Type B pancreatic cell (in vitro differentiated cells): ENCODE results near the gene FGFR1OP2. TPM values are rescaled to one million over a fixed set of nuclear protein-coding genes. Genes with fewer than 3 reads are reported as not detected.

Experiments
- DNase-seq: peaks from one replicate; pipeline ENCODE4 v3.0.0; 2021; ENCODE audit warnings: mixed read lengths; ENCODE audit not compliant: unreplicated experiment; ENCODE audit errors: extremely low spot score
- H3K27ac Mint-ChIP-seq: 2 replicates; pipeline ENCODE4 v1.8.0; 2021; ENCODE audit warnings: mild to moderate bottlenecking, mixed read lengths
- H3K27me3 Mint-ChIP-seq: 2 replicates; pipeline ENCODE4 v1.8.0; 2021; ENCODE audit warnings: mixed read lengths
- H3K36me3 Mint-ChIP-seq: 2 replicates; pipeline ENCODE4 v1.8.0; 2021; ENCODE audit warnings: mixed read lengths
- H3K4me1 Mint-ChIP-seq: one replicate; pipeline ENCODE4 v1.8.0; 2021; ENCODE audit warnings: mixed read lengths; ENCODE audit not compliant: unreplicated experiment
- H3K4me3 Mint-ChIP-seq: 2 replicates; pipeline ENCODE4 v1.8.0; 2021; ENCODE audit warnings: mild to moderate bottlenecking, mixed read lengths
- H3K9me3 Mint-ChIP-seq: 2 replicates; pipeline ENCODE4 v1.8.0; 2021; ENCODE audit warnings: mixed read lengths
- total RNA-seq: library from RNA; stranded (reverse); gene quantifications from 2 replicates; pipeline ENCODE4 v1.2.1, GENCODE V29; 2021; ENCODE audit warnings: low replicate concordance
- TF ChIP-seq, protein P1 (sequence below): fragments of 200-600 bp; sonication (generic); conservative IDR thresholded peaks from 2 replicates; pipeline ENCODE4 v1.5.0; 2021; ENCODE audit warnings: antibody characterized with exemption, mild to moderate bottlenecking

Gene FGFR1OP2
- total RNA-seq, 1 donor from 2014 or later, result 46.9 TPM

DNA sequence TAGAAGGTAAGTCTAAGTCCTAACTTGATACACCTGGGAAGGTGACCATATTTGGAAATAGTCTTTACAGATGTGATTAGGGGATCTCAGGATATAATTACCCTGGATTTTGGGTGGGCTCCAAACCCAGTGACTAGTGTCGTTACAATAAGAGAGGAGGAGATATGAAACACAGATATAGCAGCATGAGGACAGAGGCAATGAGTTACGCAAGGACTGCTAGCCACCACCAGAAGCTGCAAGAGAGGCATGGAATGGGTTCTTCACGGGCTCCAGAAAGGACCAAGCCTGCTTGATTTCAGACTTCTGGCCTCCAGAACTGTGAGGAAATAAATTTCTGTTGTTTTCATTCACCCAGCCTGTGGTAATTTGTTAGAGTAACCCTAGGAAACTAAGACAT lies 28.6 kb downstream of the FGFR1OP2 start:
- Mint-ChIP-seq H3K4me3 (no peak overlapping the region), H3K27ac (no peak overlapping the region), H3K36me3 (peaks cover 44% of the 10 kb centered on the region), H3K27me3 (no peaks in the 10 kb centered on the region), H3K9me3 (no peaks in the 10 kb centered on the region), H3K4me1 (no peaks in the 10 kb centered on the region)
- no peak for DNase-seq
- TF ChIP-seq, protein P1, sequence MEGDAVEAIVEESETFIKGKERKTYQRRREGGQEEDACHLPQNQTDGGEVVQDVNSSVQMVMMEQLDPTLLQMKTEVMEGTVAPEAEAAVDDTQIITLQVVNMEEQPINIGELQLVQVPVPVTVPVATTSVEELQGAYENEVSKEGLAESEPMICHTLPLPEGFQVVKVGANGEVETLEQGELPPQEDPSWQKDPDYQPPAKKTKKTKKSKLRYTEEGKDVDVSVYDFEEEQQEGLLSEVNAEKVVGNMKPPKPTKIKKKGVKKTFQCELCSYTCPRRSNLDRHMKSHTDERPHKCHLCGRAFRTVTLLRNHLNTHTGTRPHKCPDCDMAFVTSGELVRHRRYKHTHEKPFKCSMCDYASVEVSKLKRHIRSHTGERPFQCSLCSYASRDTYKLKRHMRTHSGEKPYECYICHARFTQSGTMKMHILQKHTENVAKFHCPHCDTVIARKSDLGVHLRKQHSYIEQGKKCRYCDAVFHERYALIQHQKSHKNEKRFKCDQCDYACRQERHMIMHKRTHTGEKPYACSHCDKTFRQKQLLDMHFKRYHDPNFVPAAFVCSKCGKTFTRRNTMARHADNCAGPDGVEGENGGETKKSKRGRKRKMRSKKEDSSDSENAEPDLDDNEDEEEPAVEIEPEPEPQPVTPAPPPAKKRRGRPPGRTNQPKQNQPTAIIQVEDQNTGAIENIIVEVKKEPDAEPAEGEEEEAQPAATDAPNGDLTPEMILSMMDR, result no peak

DNA sequence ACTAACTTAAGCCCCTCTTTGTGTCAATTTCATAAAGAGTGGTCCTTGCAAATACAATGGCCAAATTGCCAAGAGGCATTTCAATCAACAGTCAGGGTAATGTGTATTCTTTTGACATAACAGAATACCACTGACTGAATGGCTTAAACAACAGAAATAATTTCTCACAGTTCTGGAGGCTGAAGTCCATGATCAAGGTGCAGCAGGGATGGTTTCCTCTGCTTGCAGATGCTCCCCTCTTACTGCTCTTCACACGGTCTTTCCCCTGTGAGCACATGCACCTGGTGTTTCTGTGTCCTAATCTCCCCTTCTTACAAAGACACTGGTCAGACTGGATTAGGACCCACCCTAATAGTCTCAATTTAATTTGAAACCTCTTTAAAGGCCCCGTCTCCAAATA lies 31.9 kb downstream of the FGFR1OP2 start:
- DNase-seq, result no peak
- no peaks in the 10 kb centered on the region for H3K9me3 Mint-ChIP-seq
- peaks cover 43% of the 10 kb centered on the region for H3K36me3 Mint-ChIP-seq
- H3K27ac Mint-ChIP-seq, result no peak overlapping the region
- TF ChIP-seq, protein P1, result no peak
- H3K27me3 Mint-ChIP-seq, result no peaks in the 10 kb centered on the region
- H3K4me1 Mint-ChIP-seq, result no peaks in the 10 kb centered on the region
- no peak overlapping the region for H3K4me3 Mint-ChIP-seq

DNA sequence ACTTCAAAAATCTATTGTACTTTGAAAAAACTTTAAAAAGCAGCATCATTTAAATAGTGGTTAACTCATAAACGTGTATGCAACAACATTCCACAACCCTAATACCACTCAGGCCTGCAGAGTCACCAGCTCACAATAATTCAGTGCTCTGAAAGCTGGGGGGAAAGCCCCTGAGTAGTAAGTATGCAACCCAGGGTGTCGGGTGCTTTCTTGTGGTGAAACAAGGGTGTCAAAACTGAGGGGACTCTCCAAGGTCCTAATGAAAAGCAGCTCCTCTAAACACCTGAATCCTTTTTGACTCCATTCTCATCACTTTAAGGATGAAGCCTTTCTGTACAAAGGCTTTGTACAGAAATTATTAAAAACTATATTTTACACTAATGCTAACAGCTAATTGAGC lies 33.7 kb downstream of the FGFR1OP2 start:
- Mint-ChIP-seq H3K4me3 (no peak overlapping the region), H3K27me3 (no peaks in the 10 kb centered on the region), H3K36me3 (peaks cover 58% of the 10 kb centered on the region), H3K27ac (no peak overlapping the region), H3K9me3 (no peaks in the 10 kb centered on the region), H3K4me1 (no peaks in the 10 kb centered on the region)
- TF ChIP-seq, protein P1, result no peak
- no peak for DNase-seq

- H3K36me3 Mint-ChIP-seq, result peaks cover 50% of the 10 kb centered on the region
- H3K27ac Mint-ChIP-seq, result no peak overlapping the region
- H3K4me3 Mint-ChIP-seq, result no peak overlapping the region
- TF ChIP-seq, protein P1, result no peak
- H3K9me3 Mint-ChIP-seq, result no peaks in the 10 kb centered on the region
- no peaks in the 10 kb centered on the region for H3K27me3 Mint-ChIP-seq
- H3K4me1 Mint-ChIP-seq, result no peaks in the 10 kb centered on the region
- no peak for DNase-seq
Observed at GRCh38 chr12:26976687-26977086, 38.4 kb downstream of the FGFR1OP2 start.

DNA sequence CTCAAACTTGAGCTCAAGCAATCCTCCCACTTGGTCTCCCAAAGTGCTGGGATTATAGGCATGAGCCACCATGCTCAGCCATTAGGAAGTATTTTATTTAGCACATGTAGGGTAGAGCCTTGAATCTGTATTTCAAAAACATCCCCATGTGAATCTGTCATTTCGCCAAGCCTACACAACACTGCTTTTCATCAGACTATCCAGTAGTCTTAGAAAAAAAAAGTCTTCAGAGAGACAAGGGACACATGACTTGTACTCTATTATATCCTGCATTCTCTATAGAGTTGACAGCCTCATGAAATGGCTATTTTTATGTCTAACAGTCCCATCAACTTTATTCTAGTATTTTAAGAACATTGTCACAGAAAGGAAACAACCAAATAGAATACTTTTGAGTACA lies 40.5 kb downstream of the FGFR1OP2 start:
- H3K4me1 Mint-ChIP-seq, result no peaks in the 10 kb centered on the region
- H3K36me3 Mint-ChIP-seq, result peaks cover 58% of the 10 kb centered on the region
- no peaks in the 10 kb centered on the region for H3K27me3 Mint-ChIP-seq
- no peak overlapping the region for H3K4me3 Mint-ChIP-seq
- no peak for DNase-seq
- no peak overlapping the region for H3K27ac Mint-ChIP-seq
- H3K9me3 Mint-ChIP-seq, result no peaks in the 10 kb centered on the region
- TF ChIP-seq, protein P1, result no peak

GRCh38 chr12:26979733-26980132 lies 41.5 kb downstream of the FGFR1OP2 start:
- Mint-ChIP-seq H3K36me3 (peaks cover 56% of the 10 kb centered on the region), H3K27me3 (no peaks in the 10 kb centered on the region), H3K27ac (no peak overlapping the region), H3K4me3 (no peak overlapping the region), H3K9me3 (no peaks in the 10 kb centered on the region), H3K4me1 (no peaks in the 10 kb centered on the region)
- DNase-seq, result no peak
- TF ChIP-seq, protein P1, result no peak
